K562 (cell line): ENCODE measurements around the gene POLA1. TPM values are rescaled to one million over a fixed set of nuclear protein-coding genes. Genes with fewer than 3 reads are reported as not detected.

Experiments
- ATAC-seq: fragments of 200-7000 bp; cut with Tn5 transposase; 3 replicates; pipeline ENCODE4 v1.9.1; 2020; ENCODE audit warnings: moderate library complexity
- BruUV-seq: library from RNA; stranded (reverse); fragments of 400-500 nt; replicated peaks from 2 replicates; lab custom pipeline; 2021; lab: Mats Ljungman, UMichigan
- CTCF ChIA-PET: fragments of 300-600 bp; formaldehyde crosslinking; extraction: SDS; loops from one replicate; lab custom pipeline; 2021; ENCODE audit warnings: low intra/inter-chr PET ratio; lab: Yijun Ruan, JAX
- POLR2A ChIA-PET: fragments of 300-600, 350-650 bp; sonication (Branson Sonifier 250); formaldehyde crosslinking; extraction: SDS; loops from one replicate; lab custom pipeline; 2021; ENCODE audit warnings: antibody characterized with exemption, inconsistent platforms; lab: Yijun Ruan, JAX
- DNase-seq, 4 experiments: peaks; one replicate each; pipeline versions ENCODE4 v3.0.0 to v3.0.0-alpha.2; 2011 to 2018; ENCODE audit warnings: low spot score in 3 of 4, mixed read lengths in 3 of 4; ENCODE audit errors: extremely low read depth in 1 of 4
- FAIRE-seq: peaks from 2 replicates; lab custom pipeline; 2011; peaks lifted over from hg19 to GRCh38; lab: Jason Lieb, UNC
- H2AFZ ChIP-seq: 2 replicates; pipeline ENCODE4 v1.6.0; 2011; ENCODE audit warnings: low read depth, low read length, control low read depth, inconsistent platforms
- H3K27ac ChIP-seq: fragments of 200-600 bp; 3 replicates; pipeline ENCODE4 v1.8.0; 2011; ENCODE audit warnings: low read depth, mild to moderate bottlenecking, control low read depth, inconsistent platforms, low read length, moderate library complexity, mixed read lengths; ENCODE audit errors: extremely low read depth
- H3K27me3 ChIP-seq, 2 experiments: fragments of 300-600 bp in 1 of 2; 2 replicates in 1 of 2; 3 replicates in 1 of 2; pipeline versions ENCODE4 v1.6.0 to v1.8.0; 2011; ENCODE audit warnings: inconsistent platforms in 2 of 2, low read length in 2 of 2, mild to moderate bottlenecking in 1 of 2, mixed read lengths in 1 of 2, moderate library complexity in 1 of 2; ENCODE audit not compliant: control insufficient read depth in 2 of 2, insufficient read depth in 2 of 2
- H3K36me3 ChIP-seq: fragments of 300-600 bp; 3 replicates; pipeline ENCODE4 v1.8.0; 2011; ENCODE audit warnings: mild to moderate bottlenecking, low read length, inconsistent platforms; ENCODE audit not compliant: control insufficient read depth, insufficient read depth
- H3K4me1 ChIP-seq, 2 experiments: fragments of 200-600 bp in 1 of 2; replicated peaks in 1 of 2; 2 replicates in 1 of 2; 3 replicates in 1 of 2; pipeline versions ENCODE4 v1.5.1 to v1.8.0; 2011; ENCODE audit warnings: inconsistent platforms in 2 of 2, low read length in 2 of 2, mild to moderate bottlenecking in 1 of 2, mixed read lengths in 1 of 2, moderate library complexity in 1 of 2; ENCODE audit not compliant: control insufficient read depth in 2 of 2, insufficient read depth in 2 of 2
- H3K4me2 ChIP-seq: 2 replicates; pipeline ENCODE4 v1.6.1; 2011; ENCODE audit warnings: low read length, control low read depth, inconsistent platforms, mixed read lengths; ENCODE audit not compliant: insufficient read depth
- H3K4me3 ChIP-seq: fragments of 200-600 bp; sonication (generic), shearing (Covaris generic); 2 replicates; pipeline ENCODE4 v1.5.1; 2016; ENCODE audit warnings: control low read depth, inconsistent platforms
- H3K79me2 ChIP-seq: fragments of 200-600 bp; 3 replicates; pipeline ENCODE4 v1.8.0; 2011; ENCODE audit warnings: low read length, inconsistent platforms; ENCODE audit not compliant: control insufficient read depth, insufficient read depth
- H3K9ac ChIP-seq, 2 experiments: 2 replicates each; pipeline versions ENCODE4 v1.6.0 to v1.6.1; 2011; ENCODE audit warnings: low read depth in 2 of 2, low read length in 2 of 2, control low read depth in 1 of 2, inconsistent platforms in 1 of 2, mild to moderate bottlenecking in 1 of 2, mixed read lengths in 1 of 2; ENCODE audit not compliant: insufficient read depth in 1 of 2
- H3K9me1 ChIP-seq: one replicate; pipeline ENCODE4 v1.6.0; 2011; ENCODE audit warnings: inconsistent platforms, mild to moderate bottlenecking, low read length, moderate library complexity; ENCODE audit not compliant: control insufficient read depth, insufficient read depth
- H3K9me3 ChIP-seq: replicated peaks from 2 replicates; pipeline ENCODE4 v1.5.1; 2011; ENCODE audit warnings: low read depth, low read length, inconsistent platforms; ENCODE audit not compliant: control insufficient read depth, insufficient read depth
- H4K20me1 ChIP-seq: replicated peaks from 2 replicates; pipeline ENCODE4 v1.6.1; 2011; ENCODE audit warnings: low read length, inconsistent platforms, mixed read lengths; ENCODE audit not compliant: control insufficient read depth, insufficient read depth
- C11orf30 ChIP-seq: fragments of 450-650 bp; IDR thresholded peaks from 2 replicates; pipeline ENCODE4 v1.6.1; 2016; ENCODE audit warnings: low read depth, mild to moderate bottlenecking
- HMGXB4 ChIP-seq: sonication (generic); formaldehyde crosslinking; IDR thresholded peaks from 2 replicates; pipeline ENCODE4 v1.8.1; 2023; ENCODE audit warnings: mild to moderate bottlenecking, missing genetic modification reagents
- MITF ChIP-seq: IDR thresholded peaks from 2 replicates; pipeline ENCODE4 v1.6.1; 2014; ENCODE audit warnings: antibody characterized with exemption
- SMAD3 ChIP-seq: fragments of 450-650 bp; formaldehyde crosslinking; conservative IDR thresholded peaks from 2 replicates; pipeline ENCODE4 v1.4.0; 2020; ENCODE audit warnings: mild to moderate bottlenecking
- SNAPC5 ChIP-seq: fragments of 250-450 bp; sonication (Bioruptor Pico); IDR thresholded peaks from 2 replicates; pipeline ENCODE4 v1.8.0; 2021; ENCODE audit warnings: moderate library complexity, mild to moderate bottlenecking, inconsistent platforms
- SOX6 ChIP-seq: fragments of 450-650 bp; IDR thresholded peaks from 2 replicates; pipeline ENCODE4 v1.6.1; 2014; ENCODE audit warnings: mild to moderate bottlenecking
- ZBTB9 ChIP-seq: fragments of 450-650 bp; formaldehyde crosslinking; IDR thresholded peaks from 2 replicates; pipeline ENCODE4 v1.4.0; 2020; ENCODE audit warnings: mild to moderate bottlenecking, moderate library complexity
- WGBS: fragments of 100-300 bp; shearing (Covaris generic); methylation state at CpG from one replicate; pipeline ENCODE4 v1.1.6; 2016; ENCODE audit warnings: low coverage, mixed read lengths; ENCODE audit not compliant: insufficient coverage; ENCODE audit errors: missing lambda C conversion rate; 5-methylcytosine and 5-hydroxymethylcytosine counted together
- in situ Hi-C: fragments of 300-500 bp; cut with MboI; formaldehyde crosslinking; loops from 4 replicates; pipeline ENCODE4 v1.15.0; 2018; ENCODE audit warnings: inconsistent platforms, mixed read lengths
- intact Hi-C: fragments of 100-400 bp; cut with micrococcal nuclease; formaldehyde crosslinking; loops from 2 replicates; pipeline ENCODE4 v1.14.2; 2022
- polyA plus RNA-seq, 8 experiments: library from polyadenylated mRNA; depleted of rRNA in 4 of 8; stranded (reverse) in 5 of 8; unstranded in 3 of 8; fragments of >200 nt; fragmentation: Nextera tagmentation in 2 of 8; fragmentation: Illumina TruSeq in 1 of 8; extraction: Ambion mirVana in 2 of 8; extraction: Trizol in 1 of 8; gene quantifications; 2 replicates each; pipeline versions ENCODE4 v1.2.1 to v1.2.3, GENCODE V29; 2011 to 2014; ENCODE audit warnings: inconsistent platforms in 1 of 8, missing spikeins in 1 of 8
- total RNA-seq, 7 experiments: library from RNA; depleted of rRNA in 6 of 7; stranded (reverse); fragments of >200 nt in 6 of 7; fragmentation: Illumina TruSeq in 2 of 7; extraction: Trizol in 2 of 7; gene quantifications; 2 replicates each; pipeline versions ENCODE4 v1.2.1 to v1.2.3, GENCODE V29; 2011 to 2021; ENCODE audit warnings: low replicate concordance in 1 of 7

Gene POLA1
- total and polyA plus RNA-seq, 9 of the 15 experiments (the other 6 are each of a cell fraction or from before 2014, with no cell fraction given): 8.6 to 48.4 (median 27.4) TPM

- ATAC-seq (no peak), FAIRE-seq (no peak), DNase-seq (no peak)
- in situ Hi-C loops (no loop called here), intact Hi-C loops (loop anchor here (10.0 kb wide), 1 partner anchor 305 kb away; no protein-coding TSS in a partner anchor)
- Histone ChIP-seq H4K20me1 (no peaks in the 10 kb centered on the region), H3K9me1 (no peaks in the 10 kb centered on the region), H3K4me2 (no peak overlapping the region), H3K27me3 (no peaks in the 10 kb centered on the region), H3K4me1 (no peaks in the 10 kb centered on the region), H3K36me3 (peaks cover 48% of the 10 kb centered on the region), H3K9me3 (no peaks in the 10 kb centered on the region), H2AFZ (no peak overlapping the region), H3K79me2 (no peaks in the 10 kb centered on the region), H3K27ac (no peak overlapping the region), H3K4me3 (no peak overlapping the region), H3K9ac (no peak overlapping the region)
- WGBS: 79% methylated on average over 4 of the region's 4 CpGs
- POLR2A ChIA-PET: interaction anchor here (1.1 to 1.3 kb wide), 2 partner anchors 11 to 12 kb away, joined by 5 read pairs; no protein-coding TSS in a partner anchor
- CTCF ChIA-PET: interaction anchor here (1.1 kb wide), 1 partner anchor 305 kb away, joined by 3 read pairs; no protein-coding TSS in a partner anchor
- no peak for TF ChIP-seq SMAD3 (CRISPR knock-in tag)
- no peak for TF ChIP-seq SOX6
- no peak for TF ChIP-seq SNAPC5 (CRISPR knock-in tag)
- no peak for TF ChIP-seq C11orf30
- no TSS peak for BruUV-seq
These were observed 145.6 kb downstream of the POLA1 start for GRCh38 chrX:24839331-24839730.

- BruUV-seq: no TSS peak
- H3K9me1 ChIP-seq: no peaks in the 10 kb centered on the region
- H3K4me2 ChIP-seq: no peak overlapping the region
- DNase-seq: no peak
- H3K27me3 ChIP-seq: no peaks in the 10 kb centered on the region
- TF ChIP-seq ZBTB9 (CRISPR knock-in tag) (no peak), HMGXB4 (CRISPR knock-in tag) (no peak), MITF (no peak)
- H3K27ac ChIP-seq: no peak overlapping the region
- H4K20me1 ChIP-seq: no peaks in the 10 kb centered on the region
- H3K4me3 ChIP-seq: no peak overlapping the region
- whole genome bisulfite sequencing: 83% methylated on average over 5 of the region's 5 CpGs
- in situ Hi-C loops: no loop called here
- ChIA-PET CTCF (no interaction called here), POLR2A (interaction anchor here (0.5 kb wide), 1 partner anchor 80 kb away, joined by 3 read pairs; no protein-coding TSS in a partner anchor)
- H3K4me1 ChIP-seq: no peaks in the 10 kb centered on the region
- no peak overlapping the region for H3K9ac ChIP-seq
- no peaks in the 10 kb centered on the region for H3K79me2 ChIP-seq
- intact Hi-C loops: no loop called here
- ATAC-seq: no peak
- no peak overlapping the region for H2AFZ ChIP-seq
- no peak for FAIRE-seq
- H3K36me3 ChIP-seq: peaks cover 56% of the 10 kb centered on the region
- no peaks in the 10 kb centered on the region for H3K9me3 ChIP-seq
These were observed 148.8 kb downstream of the POLA1 start for GRCh38 chrX:24842486-24842885.
